NCI-H510A (cell line): ENCODE data around the gene CELF4.

ENCODE experiments used
- DNase-seq: peaks from one replicate; lab custom pipeline; 2025; lab: John Stamatoyannopoulos, UW

The CELF4 gene

GRCh38 chr18:37253394-37254235, 312.0 kb downstream of the CELF4 start:
- DNase-seq = peak; percentile 84

GRCh38 chr18:37252854-37253393, 312.7 kb downstream of the CELF4 start:
- no peak for DNase-seq

- DNase-seq = no peak
These were observed 313.3 kb downstream of the CELF4 start for GRCh38 chr18:37252342-37252741.

- DNase-seq = no peak
These were observed 313.9 kb downstream of the CELF4 start for GRCh38 chr18:37251679-37252078.

GRCh38 chr18:37249895-37250618, 315.5 kb downstream of the CELF4 start:
- no peak for DNase-seq

- no peak for DNase-seq
These were observed 316.3 kb downstream of the CELF4 start for GRCh38 chr18:37249171-37249886.

- no peak for DNase-seq
These were observed 317.3 kb downstream of the CELF4 start for GRCh38 chr18:37248281-37248680.

- DNase-seq = no peak
These were observed 318.0 kb downstream of the CELF4 start for GRCh38 chr18:37247497-37248161.

- no peak for DNase-seq
These were observed 318.7 kb downstream of the CELF4 start for GRCh38 chr18:37246779-37247340.

- DNase-seq = no peak
These were observed 321.0 kb downstream of the CELF4 start for GRCh38 chr18:37244618-37245017.

GRCh38 chr18:37243741-37244140, 321.9 kb downstream of the CELF4 start:
- DNase-seq = no peak

GRCh38 chr18:37242826-37243560, 322.6 kb downstream of the CELF4 start:
- no peak for DNase-seq

GRCh38 chr18:37242091-37242490, 323.5 kb downstream of the CELF4 start:
- no peak for DNase-seq

- no peak for DNase-seq
These were observed 327.1 kb downstream of the CELF4 start for GRCh38 chr18:37238282-37239108.

- DNase-seq = no peak
These were observed 330.0 kb downstream of the CELF4 start for GRCh38 chr18:37235583-37235982.

- DNase-seq = no peak
These were observed 334.3 kb downstream of the CELF4 start for GRCh38 chr18:37231251-37231650.

- DNase-seq = no peak
These were observed 334.8 kb downstream of the CELF4 start for GRCh38 chr18:37230768-37231167.

GRCh38 chr18:37225279-37225678, 340.3 kb downstream of the CELF4 start:
- no peak for DNase-seq

GRCh38 chr18:37222999-37223378, 342.6 kb downstream of the CELF4 start:
- DNase-seq = no peak
